RPMI8226 (cell line): ENCODE results near the gene PRSS21.

Source experiments
- DNase-seq: peaks from one replicate; pipeline ENCODE4 v3.0.0-alpha.2; 2015

Gene PRSS21

GRCh38 chr16:2826591-2827373, 9.7 kb downstream of the PRSS21 start:
- no peak for DNase-seq

DNA sequence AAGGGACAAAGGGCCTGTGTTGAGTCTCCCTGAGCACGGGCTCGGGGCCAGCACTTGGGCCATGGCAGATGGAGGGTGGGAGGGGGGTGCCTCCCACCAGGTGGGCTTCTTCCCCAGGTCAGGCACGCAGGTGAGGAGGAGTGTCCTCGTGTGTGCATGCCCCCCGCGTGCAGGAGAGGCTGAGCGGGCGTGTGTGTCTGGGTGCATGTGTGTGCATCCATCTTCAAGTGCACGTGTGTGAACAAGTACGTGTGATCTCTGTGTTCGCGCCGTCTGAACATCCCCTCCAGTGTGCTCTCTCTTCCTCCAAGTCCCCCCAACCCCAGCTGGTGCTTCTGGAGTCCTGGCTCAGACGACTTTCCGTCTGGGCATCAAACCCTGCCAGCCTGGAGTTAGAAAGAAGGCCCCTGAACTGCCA, 10.3 kb downstream of the PRSS21 start:
- DNase-seq: no peak

DNA sequence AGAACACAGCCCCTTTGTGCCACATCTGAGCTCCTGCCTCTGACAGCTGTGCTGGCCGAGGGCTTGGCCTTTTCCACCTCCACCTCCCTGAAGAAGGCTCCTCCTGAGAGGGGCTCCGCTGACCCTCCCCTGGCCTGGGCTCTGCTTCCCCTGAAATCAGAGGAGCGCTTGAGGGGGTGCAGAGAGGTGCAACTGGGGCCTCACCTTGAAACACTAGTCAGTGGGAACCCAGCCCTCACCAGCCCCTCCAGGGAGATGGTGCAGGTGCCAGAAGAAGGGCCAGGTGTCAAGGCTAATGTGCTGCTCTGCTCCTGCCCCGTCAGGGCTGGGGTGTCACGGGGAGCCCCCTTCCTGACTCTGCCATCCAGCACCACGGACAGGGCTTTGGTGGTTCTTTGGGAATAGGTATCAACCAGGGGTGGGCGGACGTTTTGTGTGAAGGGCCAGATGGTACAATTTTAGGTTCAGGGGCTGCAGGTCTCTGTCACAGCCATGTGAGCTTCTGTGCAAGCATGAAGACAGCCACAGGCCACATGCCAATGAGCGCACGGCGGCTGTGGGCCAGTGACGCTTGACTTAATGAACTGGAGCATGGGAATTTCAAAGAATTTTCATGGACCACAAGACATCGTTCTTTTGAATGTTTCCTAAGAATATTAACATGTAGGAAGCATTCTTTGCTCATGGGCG, 10.9 kb downstream of the PRSS21 start:
- DNase-seq: no peak

- no peak for DNase-seq
Observed at GRCh38 chr16:2828521-2828840, 11.4 kb downstream of the PRSS21 start.

DNA sequence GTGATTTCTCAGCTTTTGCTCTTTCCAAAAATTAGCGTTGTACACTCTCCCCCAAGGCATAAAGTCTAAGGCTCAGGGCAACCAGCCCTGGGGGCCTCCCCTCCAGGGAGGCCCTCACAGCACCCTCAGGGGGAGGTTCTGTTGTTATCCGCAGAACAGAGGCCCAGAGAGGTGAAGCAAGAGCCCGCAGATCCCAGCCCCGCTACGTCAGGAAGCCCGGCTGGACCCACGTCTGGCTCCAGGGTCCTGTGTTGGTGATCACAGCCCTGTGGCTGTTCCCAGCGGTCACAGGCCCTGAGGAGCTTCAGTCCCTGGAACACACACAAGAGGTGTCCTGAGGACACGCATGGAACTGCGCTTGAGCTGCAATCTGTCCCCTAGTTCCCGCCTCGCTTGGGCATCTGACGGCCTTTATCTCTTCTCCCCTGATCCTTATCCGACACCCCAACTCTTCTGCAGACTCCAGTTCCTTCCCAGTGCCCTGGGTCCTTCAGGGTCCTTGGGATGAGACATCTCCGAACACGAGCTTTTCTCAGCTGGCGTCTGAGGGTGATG, 11.9 kb downstream of the PRSS21 start:
- DNase-seq: no peak

DNA sequence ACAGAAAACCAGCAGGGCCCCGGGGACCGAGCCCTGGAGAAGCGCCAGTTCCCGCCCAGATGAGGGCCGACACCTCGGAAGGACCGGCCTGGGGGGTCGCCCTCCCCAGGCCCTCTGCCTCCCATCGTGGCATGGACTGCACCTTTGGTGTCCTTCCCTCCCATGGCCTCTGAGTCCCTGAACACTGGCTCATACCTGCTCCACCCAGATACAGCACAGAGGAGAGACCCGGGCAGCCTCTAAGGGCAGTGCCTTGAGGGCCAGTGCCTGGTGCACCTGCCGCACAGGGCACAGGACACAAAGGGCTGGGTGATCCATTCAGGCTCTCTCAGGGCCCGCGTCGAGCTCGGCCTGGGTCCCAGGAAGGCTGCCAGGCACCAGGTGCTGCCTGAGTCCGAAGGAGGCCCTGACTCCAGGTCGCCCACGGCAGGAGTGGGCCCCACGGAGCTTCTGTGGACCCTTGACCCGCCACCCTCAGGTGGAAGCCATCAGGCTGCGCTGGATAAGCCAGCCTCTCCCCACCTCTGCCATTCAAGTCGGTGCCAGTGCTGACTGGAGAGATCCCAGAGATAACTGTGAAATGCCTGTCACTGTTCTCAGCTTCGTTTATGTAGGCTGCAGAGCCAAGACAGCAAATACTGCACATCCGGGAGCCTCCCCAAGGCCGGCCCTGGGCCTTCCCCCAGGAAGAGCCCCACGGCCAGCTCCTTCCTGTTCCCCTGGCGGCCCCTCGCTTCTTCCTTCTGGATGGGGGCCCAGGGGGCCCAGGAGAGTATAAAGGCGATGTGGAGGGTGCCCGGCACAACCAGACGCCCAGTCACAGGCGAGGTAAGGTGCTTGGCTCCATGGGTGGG, 12.7 kb downstream of the PRSS21 start, which contains the start of gene ZG16B:
TSS of gene ZG16B (plus strand) at position 803 of the 854 bp plus-strand sequence. CDS start 139 bp downstream, outside the sequence.
- no peak for DNase-seq

DNA sequence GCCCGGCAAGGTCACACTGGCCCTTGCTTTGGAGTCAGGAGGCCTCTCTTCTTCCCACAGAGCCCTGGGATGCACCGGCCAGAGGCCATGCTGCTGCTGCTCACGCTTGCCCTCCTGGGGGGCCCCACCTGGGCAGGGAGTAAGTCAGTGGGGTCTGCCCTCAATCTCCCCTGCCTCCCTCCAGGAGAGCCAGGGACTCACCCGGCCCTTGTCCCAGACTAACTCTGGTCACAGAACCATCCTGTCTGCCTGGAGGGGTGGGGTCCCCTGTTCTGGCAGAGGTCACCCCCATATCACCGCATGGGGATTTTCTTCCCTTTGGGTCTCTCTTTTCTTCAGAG, 13.3 kb downstream of the PRSS21 start:
- DNase-seq: no peak

- no peak for DNase-seq
Observed at GRCh38 chr16:2831203-2831602, 14.2 kb downstream of the PRSS21 start.

DNA sequence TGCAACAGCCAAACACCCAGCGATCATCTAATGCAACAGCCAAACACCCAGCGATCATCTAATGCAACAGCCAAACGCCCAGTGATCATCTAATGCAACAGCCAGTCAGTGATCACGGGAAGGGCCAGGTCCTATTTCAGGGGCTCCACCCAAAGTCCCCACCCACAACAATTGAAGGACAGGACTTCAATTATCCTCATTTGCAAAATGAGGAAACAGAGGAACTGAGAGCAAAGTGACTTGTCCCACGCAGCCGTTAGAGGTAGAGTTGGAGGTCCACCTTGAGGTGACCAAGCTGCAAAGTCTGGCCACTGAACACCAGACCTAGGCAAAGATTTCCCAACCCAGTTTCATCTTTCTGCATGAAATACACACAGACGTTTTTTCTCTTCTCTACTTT, 16.7 kb downstream of the PRSS21 start:
- no peak for DNase-seq

DNA sequence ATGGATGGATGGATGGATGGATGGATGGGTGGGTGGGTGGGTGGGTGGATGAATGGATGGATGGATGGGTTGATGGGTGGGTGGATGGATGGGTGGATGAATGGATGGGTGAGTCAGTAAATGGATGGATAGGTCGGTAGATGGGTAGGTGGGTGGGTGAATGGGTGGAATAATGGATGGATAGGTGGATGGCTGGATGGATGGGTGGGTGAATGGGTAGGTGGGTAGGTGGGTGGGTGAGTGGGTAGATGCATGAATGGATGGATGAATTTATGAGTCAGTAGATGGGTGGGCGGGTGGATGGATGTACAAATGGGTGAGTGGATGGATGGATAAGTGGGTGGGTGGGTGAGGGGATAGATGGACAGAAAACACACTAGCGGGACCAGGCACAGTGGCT, 17.9 kb downstream of the PRSS21 start:
- DNase-seq: no peak

DNA sequence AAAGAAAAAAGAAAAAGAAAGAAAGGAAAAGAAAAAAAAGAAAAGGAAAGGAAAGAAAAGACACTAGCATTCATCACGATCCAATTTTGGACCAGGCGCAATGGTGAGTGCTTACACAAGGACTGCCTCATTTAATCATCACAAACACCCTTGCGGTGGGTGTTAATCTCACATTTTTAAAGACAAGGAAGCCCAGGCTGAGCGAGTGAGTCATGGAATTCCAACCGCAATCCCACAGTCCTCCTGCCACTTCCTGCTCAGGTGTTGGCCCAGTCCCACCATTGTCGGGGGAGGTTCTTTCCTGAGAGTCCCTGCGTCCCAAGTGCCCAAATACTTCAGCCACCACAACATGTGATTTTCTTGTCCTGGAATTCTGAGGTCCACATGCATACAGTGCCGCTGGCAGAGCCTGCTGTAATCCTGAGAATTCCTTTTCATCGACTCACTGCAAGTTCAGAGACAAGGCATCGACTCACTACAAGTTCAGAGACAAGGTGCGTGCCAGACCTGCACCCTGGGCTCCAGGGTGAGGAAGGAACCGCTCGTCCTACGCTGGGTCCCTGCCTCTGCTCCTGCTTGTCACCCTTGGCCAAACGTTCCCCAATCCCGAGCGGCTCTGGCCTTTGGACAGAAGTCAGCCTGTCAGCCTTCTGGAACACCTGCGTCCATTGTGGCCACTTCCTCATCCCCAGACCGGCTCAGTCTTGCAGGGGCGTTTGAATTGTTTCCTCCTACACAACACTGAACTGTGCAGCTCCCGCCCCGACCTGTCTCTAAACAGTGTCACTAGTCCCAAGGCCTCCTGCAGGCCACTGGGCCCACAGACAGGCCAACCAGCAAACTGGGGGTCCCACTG, 18.8 kb downstream of the PRSS21 start:
- no peak for DNase-seq

DNA sequence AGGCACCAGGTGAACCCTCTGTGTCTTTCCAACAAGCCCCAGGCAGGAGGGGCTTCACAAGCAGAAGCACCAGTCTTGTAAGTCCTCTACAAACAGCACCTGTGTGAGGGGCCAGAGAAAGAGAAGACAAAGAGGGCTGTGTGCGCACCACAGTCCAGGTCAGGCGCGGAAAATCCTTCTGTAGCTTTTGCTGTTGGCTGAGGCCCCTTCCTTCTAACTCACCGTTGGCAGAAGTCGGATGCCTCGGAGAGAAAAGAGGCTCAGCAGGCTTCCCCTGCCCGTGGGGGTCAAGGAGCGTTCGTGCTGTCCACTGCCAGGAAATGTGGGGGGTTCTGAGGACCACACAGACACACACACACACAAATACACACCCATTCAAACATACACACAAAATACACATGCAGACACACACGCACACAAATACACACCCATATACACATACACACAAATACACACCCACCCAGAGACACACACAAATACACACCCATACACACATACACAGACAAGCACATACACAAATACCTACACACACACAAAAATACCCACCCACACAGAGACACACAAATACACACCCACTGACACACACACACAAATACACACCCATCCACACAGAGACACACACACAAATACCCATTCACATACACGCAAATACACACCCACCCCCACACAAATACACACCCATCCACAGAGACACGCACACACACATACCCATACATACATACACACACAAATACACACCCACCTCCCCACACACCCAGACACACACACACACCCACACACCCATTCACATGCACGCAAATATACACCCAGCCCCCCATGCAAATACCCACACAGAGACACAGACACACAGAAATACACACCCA, 19.8 kb downstream of the PRSS21 start:
- DNase-seq: no peak

- DNase-seq: peak; percentile 83
Observed at GRCh38 chr16:2838928-2839327, 21.9 kb downstream of the PRSS21 start.

DNA sequence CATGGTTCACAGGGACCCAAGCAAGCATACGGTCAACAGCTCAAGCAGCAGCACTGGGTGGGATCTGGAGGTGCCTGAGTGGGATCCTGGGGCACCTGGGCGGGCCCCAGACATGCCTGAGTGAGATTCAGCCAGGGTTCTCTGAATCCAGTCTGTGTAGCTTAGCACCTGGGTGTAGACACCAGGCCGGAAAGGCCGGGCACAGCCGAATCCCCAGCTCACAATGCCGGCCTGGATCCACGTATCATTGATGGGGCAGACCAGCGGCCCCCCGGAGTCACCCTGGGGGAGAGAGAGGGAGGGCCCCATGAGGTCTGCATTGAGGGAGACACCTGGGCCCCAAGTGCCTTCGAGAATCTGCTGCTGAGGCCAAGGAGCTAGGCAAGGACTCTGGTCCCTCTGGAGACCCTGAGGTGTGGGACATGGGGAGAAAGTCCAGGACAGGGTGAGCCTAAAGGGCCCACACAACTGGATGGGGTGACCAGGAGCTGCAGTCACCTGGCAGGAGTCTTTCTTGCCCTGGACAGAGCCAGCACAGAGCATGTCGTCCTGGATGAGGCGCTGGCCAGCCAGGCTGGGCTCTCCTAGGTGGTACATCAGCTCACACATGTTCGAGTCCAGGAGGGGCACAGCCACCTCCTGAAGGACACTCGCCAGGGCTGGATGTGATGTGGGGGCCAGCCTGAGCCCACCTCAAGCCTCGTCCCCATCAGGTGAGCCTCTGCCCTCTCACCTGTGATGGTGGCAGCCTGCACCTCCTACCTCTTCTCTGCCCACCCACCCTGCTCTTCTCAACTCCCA, 22.8 kb downstream of the PRSS21 start:
- DNase-seq: no peak

- no peak for DNase-seq
Observed at GRCh38 chr16:2840914-2841313, 23.9 kb downstream of the PRSS21 start.

- DNase-seq: no peak
Observed at GRCh38 chr16:2841606-2842339, 24.7 kb downstream of the PRSS21 start.

GRCh38 chr16:2842340-2843000, 25.4 kb downstream of the PRSS21 start:
- peak; percentile 49 for DNase-seq

DNA sequence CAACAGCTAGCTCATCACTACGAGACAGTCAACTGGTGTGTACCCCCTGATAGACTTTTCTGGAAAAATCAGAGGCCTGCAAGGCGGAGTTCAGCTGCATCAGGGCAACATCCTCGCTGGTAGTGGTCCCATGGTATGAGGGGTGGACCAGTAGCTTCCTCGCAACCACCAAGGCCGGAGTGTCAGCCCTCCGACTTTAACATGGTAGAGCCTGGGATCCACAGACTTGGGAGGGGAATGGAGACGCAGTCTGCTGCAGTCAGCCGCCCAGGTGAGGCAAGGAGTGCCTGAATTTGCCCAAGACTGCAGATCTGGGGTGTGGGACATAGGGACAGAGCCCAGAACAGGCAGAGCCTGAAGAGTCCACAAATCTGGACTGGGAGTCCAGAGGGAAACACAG, 26.5 kb downstream of the PRSS21 start:
- no peak for DNase-seq

- no peak for DNase-seq
Observed at GRCh38 chr16:2845116-2845515, 28.1 kb downstream of the PRSS21 start.
